ENCODE data around the gene ZNF580.
A peak's percentile ranks its signal among the peaks of the same experiment; 100 is the strongest.

ZNF580 gene

DNA sequence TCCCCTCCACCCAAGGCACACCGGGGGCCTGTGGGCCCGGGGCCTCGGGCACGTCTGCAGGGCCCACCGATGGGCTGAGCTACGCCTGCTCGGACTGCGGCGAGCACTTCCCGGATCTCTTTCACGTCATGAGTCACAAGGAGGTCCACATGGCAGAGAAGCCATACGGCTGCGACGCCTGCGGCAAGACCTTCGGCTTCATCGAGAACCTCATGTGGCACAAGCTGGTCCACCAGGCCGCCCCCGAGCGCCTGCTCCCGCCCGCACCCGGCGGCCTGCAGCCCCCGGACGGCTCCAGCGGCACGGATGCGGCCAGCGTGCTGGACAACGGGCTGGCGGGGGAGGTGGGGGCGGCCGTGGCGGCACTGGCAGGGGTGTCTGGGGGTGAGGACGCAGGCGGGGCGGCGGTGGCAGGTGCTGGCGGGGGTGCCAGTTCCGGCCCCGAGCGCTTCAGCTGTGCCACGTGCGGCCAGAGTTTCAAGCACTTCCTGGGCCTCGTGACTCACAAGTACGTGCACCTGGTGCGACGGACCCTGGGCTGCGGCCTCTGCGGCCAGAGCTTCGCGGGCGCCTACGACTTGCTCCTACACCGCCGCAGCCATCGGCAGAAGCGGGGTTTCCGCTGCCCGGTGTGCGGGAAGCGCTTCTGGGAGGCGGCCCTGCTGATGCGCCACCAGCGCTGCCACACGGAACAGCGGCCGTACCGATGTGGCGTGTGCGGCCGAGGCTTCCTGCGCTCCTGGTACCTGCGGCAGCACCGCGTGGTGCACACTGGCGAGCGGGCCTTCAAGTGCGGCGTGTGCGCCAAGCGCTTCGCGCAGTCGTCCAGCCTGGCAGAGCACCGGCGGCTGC, 25.0 kb upstream of the ZNF580 start:
- H3K4me3 Mint-ChIP-seq: no peak overlapping the region
- no peaks in the 10 kb centered on the region for H3K27me3 Mint-ChIP-seq
- H3K9me3 Mint-ChIP-seq: no peaks in the 10 kb centered on the region
- no peak overlapping the region for H3K27ac Mint-ChIP-seq
- ATAC-seq: no peak
- peaks cover 41% of the 10 kb centered on the region for H3K36me3 Mint-ChIP-seq
- H3K4me1 Mint-ChIP-seq: peaks cover 25% of the 10 kb centered on the region

DNA sequence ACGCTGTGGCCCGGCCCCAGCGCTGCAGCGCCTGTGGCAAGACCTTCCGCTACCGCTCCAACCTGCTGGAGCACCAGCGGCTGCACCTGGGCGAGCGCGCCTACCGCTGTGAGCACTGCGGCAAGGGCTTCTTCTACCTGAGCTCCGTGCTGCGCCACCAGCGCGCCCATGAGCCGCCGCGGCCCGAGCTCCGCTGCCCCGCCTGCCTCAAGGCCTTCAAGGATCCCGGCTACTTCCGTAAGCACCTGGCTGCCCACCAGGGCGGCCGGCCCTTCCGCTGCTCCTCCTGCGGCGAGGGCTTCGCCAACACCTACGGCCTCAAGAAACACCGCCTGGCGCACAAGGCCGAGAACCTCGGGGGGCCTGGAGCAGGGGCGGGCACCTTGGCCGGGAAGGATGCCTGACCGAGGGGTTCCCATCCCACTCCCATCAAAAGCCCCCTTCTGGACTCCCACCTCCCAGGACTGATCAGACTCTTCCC, 24.4 kb upstream of the ZNF580 start:
- Mint-ChIP-seq H3K4me3 (no peak overlapping the region), H3K9me3 (no peaks in the 10 kb centered on the region), H3K27ac (no peak overlapping the region), H3K36me3 (peaks cover 42% of the 10 kb centered on the region), H3K4me1 (peaks cover 19% of the 10 kb centered on the region), H3K27me3 (no peaks in the 10 kb centered on the region)
- no peak for ATAC-seq

DNA sequence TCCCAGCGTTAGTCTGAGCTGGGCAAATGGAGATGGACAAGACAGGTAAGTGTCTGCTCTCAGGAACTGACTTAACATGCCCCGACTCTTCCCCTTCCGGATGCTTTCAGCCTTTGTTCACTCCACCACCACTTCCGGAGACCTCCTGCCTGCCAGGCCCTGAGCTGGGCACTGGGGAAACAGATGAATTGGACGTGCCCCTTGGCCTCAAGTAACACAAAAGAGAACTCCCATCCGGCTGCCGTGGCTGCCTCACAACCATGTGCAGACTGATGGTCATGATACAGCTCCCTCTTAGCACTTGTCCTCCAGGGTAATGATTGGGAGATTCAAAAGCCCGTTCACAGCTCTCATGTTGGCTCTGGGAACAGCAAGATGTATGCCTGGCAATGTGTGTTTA, 23.4 kb upstream of the ZNF580 start:
- no peak overlapping the region for H3K4me3 Mint-ChIP-seq
- H3K27ac Mint-ChIP-seq: no peak overlapping the region
- no peak for ATAC-seq
- H3K27me3 Mint-ChIP-seq: no peaks in the 10 kb centered on the region
- H3K36me3 Mint-ChIP-seq: peaks cover 42% of the 10 kb centered on the region
- peaks cover 9% of the 10 kb centered on the region for H3K4me1 Mint-ChIP-seq
- no peaks in the 10 kb centered on the region for H3K9me3 Mint-ChIP-seq

DNA sequence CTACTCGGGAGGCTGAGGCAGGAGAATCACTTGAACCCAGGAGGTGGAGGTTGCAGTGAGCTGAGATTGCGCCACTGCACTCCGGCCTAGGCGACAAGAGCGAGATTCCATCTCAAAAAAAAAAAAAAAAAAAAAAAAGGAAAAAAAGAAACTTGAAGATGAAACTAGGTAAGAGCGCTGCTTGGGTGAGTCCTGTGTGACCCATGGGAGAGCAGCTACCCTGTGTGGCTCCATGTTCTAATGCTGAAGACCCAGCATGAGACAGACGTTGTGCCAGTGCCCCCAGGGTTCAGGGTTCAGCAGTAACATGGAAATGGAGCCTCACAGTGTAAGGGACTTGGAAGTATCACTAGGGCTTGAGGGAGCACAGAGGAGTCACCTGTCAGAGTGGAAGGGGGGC, 22.4 kb upstream of the ZNF580 start:
- Mint-ChIP-seq H3K9me3 (no peaks in the 10 kb centered on the region), H3K4me3 (no peak overlapping the region), H3K36me3 (peaks cover 34% of the 10 kb centered on the region), H3K4me1 (peaks cover 3% of the 10 kb centered on the region), H3K27me3 (no peaks in the 10 kb centered on the region), H3K27ac (no peak overlapping the region)
- ATAC-seq: no peak

DNA sequence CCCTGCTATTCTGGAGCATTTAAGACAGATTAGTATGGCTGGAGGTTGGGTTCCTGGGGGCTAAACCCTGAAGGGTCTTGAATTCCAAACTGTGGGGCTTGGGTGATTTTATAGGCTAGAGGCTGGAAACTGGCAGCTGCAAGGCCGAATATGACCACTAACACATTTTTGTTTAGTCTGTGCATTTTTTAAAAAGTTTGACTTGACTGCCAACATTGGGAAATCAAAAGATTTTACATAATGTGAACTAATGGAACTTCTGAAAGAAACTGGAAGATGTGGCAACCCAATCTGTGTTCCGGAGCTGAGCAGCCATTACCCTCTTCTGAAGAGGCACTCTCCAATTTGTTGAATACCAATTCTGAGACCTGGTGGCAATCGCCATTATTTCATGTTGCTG, 21.5 kb upstream of the ZNF580 start:
- Mint-ChIP-seq H3K9me3 (no peaks in the 10 kb centered on the region), H3K27me3 (no peaks in the 10 kb centered on the region), H3K4me3 (no peak overlapping the region), H3K36me3 (peaks cover 25% of the 10 kb centered on the region), H3K27ac (no peak overlapping the region), H3K4me1 (peaks cover 10% of the 10 kb centered on the region)
- no peak for ATAC-seq

DNA sequence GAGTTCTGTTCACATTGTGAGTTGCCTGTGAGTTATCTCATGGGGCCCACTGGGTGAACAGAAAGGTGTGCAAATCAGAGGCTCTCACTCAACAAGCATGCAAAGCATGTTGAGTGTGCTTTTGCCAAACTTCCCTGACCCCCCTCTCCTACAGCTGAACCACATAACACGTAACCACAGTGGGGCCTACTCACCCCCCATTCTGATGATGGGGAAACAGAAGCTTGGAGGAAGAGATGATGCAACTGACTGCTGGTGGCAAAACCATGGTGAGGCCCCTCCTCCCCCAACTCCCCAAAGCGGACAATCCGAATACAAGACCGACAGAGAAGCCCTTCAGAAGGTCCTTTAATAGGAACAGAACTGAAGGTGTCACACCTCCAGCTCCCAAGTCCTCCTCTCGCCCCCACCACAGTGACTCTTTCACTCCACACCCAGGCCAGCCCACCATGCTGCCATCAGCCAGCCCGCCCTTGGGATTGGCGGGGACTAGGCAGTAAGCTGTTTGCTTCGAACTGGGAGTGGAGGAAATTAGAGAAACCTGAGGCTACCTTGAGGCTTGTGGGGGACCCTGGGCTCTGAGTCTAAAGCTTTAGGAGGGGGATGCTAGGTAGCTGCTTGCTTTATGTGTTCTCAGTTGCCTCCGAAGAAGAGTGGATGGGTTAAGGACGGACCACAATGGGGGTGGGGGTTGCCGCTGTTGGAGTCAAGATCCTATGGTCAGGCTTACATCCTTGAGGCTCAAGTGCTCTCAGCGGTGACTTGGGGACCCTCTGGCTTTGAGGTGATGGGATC, 20.2 kb upstream of the ZNF580 start:
- no peak for ATAC-seq
- Mint-ChIP-seq H3K4me1 (peaks cover 17% of the 10 kb centered on the region), H3K36me3 (peaks cover 21% of the 10 kb centered on the region), H3K9me3 (no peaks in the 10 kb centered on the region), H3K27ac (no peak overlapping the region), H3K4me3 (no peak overlapping the region), H3K27me3 (no peaks in the 10 kb centered on the region)

DNA sequence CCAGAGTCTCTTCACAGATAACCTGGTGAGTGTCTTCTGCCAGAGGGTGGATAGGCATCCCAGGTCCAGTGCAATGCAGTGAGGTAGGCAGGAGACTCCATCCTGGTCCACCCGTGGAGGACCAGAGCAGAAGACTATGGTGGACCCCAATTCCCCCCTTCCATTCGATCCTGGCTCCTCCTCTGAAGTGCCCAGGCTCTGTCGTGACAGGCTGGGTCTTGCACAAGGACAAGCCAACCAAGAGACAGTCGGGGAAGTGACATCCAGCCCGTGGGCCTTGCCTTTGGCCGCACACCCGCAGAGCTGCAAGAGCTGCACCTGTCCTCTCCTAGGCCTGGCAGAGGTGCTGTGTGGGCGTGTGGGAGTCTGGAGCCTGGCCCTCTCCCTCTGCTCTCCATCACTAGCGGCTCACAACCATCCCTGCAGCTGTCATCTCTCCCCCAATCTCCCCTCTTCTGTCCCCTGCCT, 19.6 kb upstream of the ZNF580 start:
- ATAC-seq: no peak
- no peaks in the 10 kb centered on the region for H3K9me3 Mint-ChIP-seq
- H3K27ac Mint-ChIP-seq: no peak overlapping the region
- H3K4me3 Mint-ChIP-seq: no peak overlapping the region
- H3K27me3 Mint-ChIP-seq: no peaks in the 10 kb centered on the region
- H3K4me1 Mint-ChIP-seq: peaks cover 17% of the 10 kb centered on the region
- H3K36me3 Mint-ChIP-seq: peaks cover 21% of the 10 kb centered on the region

DNA sequence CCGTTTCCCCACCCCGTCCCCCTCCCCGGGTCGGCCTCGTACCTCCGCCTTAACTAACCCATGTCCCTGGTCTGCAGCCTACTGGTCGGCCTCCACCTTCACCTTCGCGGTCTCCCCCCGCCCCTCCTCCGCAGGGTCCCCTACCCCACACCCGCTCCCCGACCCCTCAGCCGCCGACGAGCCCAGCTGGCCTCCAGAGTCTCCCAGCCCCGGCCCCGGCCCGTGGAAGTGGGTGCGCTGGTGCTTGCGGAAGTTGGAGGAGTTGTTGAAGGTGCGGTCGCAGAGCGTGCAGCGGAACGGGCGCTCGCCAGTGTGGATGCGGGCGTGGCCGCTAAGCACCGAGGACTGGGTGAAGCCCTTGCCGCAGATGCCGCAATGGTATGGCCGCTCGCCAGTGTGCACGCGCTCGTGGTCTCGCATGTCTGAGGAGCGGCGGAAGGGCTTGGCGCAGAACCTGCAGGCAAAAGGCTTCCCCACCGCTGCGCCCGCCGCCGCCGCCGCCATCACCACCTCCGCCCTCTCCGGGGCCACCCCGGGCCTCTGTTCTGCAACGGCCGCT, 19.1 kb upstream of the ZNF580 start:
- no peak for ATAC-seq
- Mint-ChIP-seq H3K9me3 (no peaks in the 10 kb centered on the region), H3K36me3 (peaks cover 17% of the 10 kb centered on the region), H3K27ac (no peak overlapping the region), H3K4me1 (peaks cover 17% of the 10 kb centered on the region), H3K4me3 (no peak overlapping the region), H3K27me3 (no peaks in the 10 kb centered on the region)

DNA sequence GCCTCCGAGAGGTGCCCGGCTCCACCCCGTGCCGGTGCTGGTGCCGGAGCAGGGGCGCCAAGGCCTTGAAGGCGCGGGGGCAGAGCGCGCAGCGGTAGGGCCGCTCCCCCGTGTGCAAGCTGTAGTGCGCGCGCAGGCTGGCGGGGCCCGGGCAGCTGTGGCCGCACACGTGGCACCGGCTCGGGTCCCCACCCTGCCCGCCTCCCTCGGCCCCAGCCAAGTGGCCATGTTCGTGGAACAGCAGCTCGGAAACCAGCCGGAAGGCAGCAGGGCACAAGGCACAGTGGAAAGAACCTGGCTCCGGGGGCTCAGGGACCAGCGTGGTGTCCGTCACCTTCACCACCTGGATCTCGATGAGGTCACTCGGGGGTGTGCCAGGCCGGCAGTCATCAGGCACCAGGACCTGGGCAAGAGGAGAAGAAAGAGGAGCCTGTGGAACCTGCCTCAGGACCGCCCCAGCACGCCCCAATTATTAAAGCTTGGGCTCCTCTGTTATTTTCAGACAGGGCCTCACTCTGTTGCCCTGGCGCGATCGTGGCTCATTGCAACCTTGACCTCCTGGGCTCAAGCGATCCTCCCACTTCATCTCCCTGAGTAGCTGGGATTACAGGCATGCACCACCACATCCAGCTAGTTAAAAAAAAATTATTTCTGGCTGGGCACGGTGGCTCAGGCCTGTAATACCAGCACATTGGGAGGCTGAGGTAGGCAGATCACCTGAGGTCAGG, 18.4 kb upstream of the ZNF580 start:
- Mint-ChIP-seq H3K27ac (no peak overlapping the region), H3K4me3 (no peak overlapping the region), H3K9me3 (no peaks in the 10 kb centered on the region), H3K27me3 (no peaks in the 10 kb centered on the region), H3K36me3 (peaks cover 11% of the 10 kb centered on the region), H3K4me1 (peaks cover 17% of the 10 kb centered on the region)
- ATAC-seq: peak; percentile 29

DNA sequence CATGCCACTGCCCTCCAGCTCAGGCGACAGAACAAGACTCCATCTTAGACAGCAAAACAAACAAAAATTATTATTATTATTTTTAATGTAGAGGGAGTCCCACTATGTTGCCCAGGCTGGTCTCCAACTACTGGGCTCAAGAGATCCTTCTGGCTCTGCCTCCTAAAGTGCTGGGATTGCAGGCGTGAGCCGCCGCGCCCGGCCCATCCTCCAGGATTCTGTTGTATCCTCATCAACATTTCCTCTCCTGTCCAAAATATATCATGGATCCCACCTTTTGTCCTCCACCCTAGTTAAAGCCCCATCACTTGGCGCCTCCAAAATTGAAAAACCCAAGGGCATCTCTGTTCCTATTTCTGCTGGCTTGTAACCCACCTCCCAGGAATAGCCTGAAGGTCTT, 17.7 kb upstream of the ZNF580 start:
- peaks cover 7% of the 10 kb centered on the region for H3K36me3 Mint-ChIP-seq
- H3K4me1 Mint-ChIP-seq: peaks cover 17% of the 10 kb centered on the region
- ATAC-seq: no peak
- no peak overlapping the region for H3K4me3 Mint-ChIP-seq
- H3K9me3 Mint-ChIP-seq: no peaks in the 10 kb centered on the region
- no peaks in the 10 kb centered on the region for H3K27me3 Mint-ChIP-seq
- no peak overlapping the region for H3K27ac Mint-ChIP-seq

DNA sequence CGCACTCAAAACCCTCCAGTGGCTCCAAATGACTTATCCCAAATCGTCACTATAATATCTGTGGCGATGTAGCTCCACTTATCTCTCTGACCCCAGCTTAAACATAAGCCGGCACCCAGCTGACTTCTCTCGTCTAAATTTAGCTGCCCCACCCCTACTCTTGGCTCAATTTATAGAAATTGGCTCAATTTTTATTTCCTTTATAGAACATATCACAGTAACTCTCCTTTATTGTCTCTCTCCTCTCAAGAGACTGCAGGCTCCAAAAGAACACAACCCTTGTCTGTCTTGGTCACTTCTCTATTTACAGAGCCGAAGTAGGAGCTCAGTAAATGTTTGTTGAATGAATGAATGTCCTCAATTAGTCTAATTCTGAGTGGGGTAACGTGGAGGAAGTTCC, 17.2 kb upstream of the ZNF580 start:
- H3K4me3 Mint-ChIP-seq: peak overlapping the region; percentile 95
- H3K9me3 Mint-ChIP-seq: no peaks in the 10 kb centered on the region
- H3K27me3 Mint-ChIP-seq: no peaks in the 10 kb centered on the region
- peak overlapping the region; percentile 94 for H3K27ac Mint-ChIP-seq
- peaks cover 17% of the 10 kb centered on the region for H3K4me1 Mint-ChIP-seq
- ATAC-seq: no peak
- peaks cover 7% of the 10 kb centered on the region for H3K36me3 Mint-ChIP-seq

DNA sequence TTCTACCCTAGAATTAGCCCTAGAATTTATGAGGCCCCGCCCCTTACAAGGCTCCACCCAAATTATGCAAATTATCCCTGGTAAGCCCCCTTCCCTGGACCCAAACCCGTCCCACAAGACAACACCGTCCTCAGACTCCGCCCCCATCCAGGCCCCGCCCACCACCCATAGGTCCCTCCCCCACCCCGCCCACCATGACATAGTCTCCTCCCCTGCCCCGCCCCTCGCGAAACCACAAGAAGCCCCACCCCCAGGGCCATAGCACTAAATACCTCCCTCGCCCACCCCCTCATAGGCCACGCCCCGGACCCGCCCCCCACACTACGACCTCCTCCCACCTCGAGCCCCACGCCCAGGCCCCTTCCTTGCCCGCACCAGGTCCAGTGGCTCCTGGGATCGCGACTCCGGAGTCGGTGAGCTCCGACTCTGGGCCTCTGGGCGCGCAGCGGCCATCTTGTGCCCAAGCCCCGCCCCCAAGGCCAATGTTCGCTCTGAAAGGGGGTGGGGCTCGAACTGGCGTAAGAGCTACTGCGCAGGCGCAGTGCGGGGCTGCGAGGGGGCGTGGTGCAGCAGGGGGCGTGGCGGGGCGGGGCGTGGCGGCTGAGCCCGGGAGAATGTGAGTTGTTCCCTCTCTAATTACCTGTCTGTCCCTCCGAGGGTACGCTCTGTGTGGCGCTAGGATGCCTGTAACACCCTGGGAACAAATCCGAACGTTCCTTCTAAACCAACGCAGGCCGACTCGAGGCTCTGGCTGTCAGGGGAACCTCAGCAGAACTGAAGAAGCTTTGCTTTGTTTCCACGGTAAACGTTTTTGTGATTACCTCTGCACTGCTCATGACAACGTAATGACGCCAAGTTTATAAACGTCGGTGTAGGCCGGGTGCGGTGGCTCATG, 16.4 kb upstream of the ZNF580 start, which contains the start of gene ZNF784:
Gene ZNF784, minus strand, starts transcription at position 458 of the 895 bp plus-strand sequence. Its CDS starts 5 bp downstream, at position 453.
- peaks cover 7% of the 10 kb centered on the region for H3K36me3 Mint-ChIP-seq
- no peaks in the 10 kb centered on the region for H3K27me3 Mint-ChIP-seq
- peak within 1 kb of the TSS; percentile 94 for H3K27ac Mint-ChIP-seq
- peaks cover 17% of the 10 kb centered on the region for H3K4me1 Mint-ChIP-seq
- H3K4me3 Mint-ChIP-seq: peak within 1 kb of the TSS; percentile 95
- H3K9me3 Mint-ChIP-seq: no peaks in the 10 kb centered on the region
- ATAC-seq: peak; percentile 88

DNA sequence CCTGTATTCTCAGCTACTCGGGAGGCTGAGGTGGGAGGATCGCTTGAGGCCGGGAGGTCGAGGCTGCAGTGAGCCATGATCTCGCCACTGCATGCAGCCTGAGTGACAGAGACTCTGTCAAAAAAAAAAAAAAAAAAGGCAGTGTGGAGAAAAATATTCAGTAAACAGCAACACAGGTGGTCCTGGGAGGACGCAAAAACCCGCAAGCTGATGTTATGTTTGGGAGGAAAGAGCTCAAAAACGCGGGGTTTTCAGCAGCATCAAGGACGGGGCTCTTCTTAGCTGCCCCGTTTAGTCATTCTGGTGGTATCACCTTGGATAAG, 15.8 kb upstream of the ZNF580 start:
- Mint-ChIP-seq H3K9me3 (no peaks in the 10 kb centered on the region), H3K4me1 (peaks cover 17% of the 10 kb centered on the region), H3K36me3 (peaks cover 7% of the 10 kb centered on the region), H3K27ac (peak overlapping the region; percentile 94), H3K27me3 (no peaks in the 10 kb centered on the region), H3K4me3 (peak overlapping the region; percentile 95)
- no peak for ATAC-seq

DNA sequence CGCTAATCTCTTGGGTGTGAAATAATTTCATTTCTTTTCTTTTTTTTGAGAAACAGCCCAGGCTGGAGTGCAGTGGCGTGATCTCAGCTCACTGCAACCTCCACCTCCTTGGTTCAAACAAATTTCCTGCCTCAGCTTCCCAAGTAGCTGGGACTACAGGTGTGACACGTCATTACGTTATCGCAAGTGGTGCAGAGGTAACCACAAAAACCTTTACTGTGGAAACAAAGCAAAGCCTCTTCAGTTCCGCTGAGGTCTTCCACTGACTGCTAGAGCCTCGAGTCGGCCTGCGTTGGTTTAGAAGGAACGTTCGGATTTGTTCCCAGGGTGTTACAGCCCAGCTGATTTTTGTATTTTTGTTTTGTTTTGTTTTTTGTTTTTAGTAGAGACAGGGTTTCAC, 14.5 kb upstream of the ZNF580 start:
- ATAC-seq: no peak
- Mint-ChIP-seq H3K9me3 (no peaks in the 10 kb centered on the region), H3K4me3 (no peak overlapping the region), H3K36me3 (no peaks in the 10 kb centered on the region), H3K27ac (no peak overlapping the region), H3K27me3 (no peaks in the 10 kb centered on the region), H3K4me1 (peaks cover 19% of the 10 kb centered on the region)

Measured in stimulated activated memory B cell treated with anti-CD40 and anti-IgM and Interleukin-4, amounts not matched to agents 10 μg/mL and 1 μg/mL and 100 μg/mL, for 72 hours (primary cell).